H1 (cell line): Measurements from ENCODE around the gene ERAP2. TPM values are rescaled to one million over a fixed set of nuclear protein-coding genes. Genes with fewer than 3 reads are reported as not detected.

Source experiments
- CEBPB ChIP-seq: IDR thresholded peaks from 2 replicates; pipeline ENCODE4 v1.6.1; 2012; ENCODE audit warnings: low read depth, low read length
- CHD7 ChIP-seq: fragments of 300-600 bp; sonication (generic); IDR thresholded peaks from 2 replicates; pipeline ENCODE4 v1.7.1; 2012; ENCODE audit warnings: low read length, moderate library complexity, mild to moderate bottlenecking, inconsistent platforms; ENCODE audit not compliant: insufficient replicate concordance
- polyA plus RNA-seq, 7 experiments: library from polyadenylated mRNA; depleted of rRNA in 3 of 7; stranded (reverse) in 5 of 7; unstranded in 2 of 7; fragments of >200 nt in 5 of 7; fragments of 200-250 nt in 2 of 7; gene quantifications; 1 replicate in 5 of 7; 2 replicates in 1 of 7; 4 replicates in 1 of 7; pipeline versions ENCODE4 v1.2.1 to v1.2.3, GENCODE V29; 2011 to 2013; ENCODE audit warnings: missing spikeins in 2 of 7, mixed read lengths in 2 of 7
- total RNA-seq: library from RNA; stranded (reverse); fragmentation: NEBNext Ultra II Directional; extraction: Animal tissue kit (Norgen Biotek cat#: 25700); gene quantifications from 2 replicates; pipeline ENCODE4 v1.2.1, GENCODE V29; 2021

ERAP2 gene
- total and polyA plus RNA-seq, 2 of the 8 experiments (the other 6 are each of a cell fraction or from before 2014, with no cell fraction given), result 0.14 TPM; not detected in 1

GRCh38 chr5:96844481-96844990, 31.8 kb upstream of the ERAP2 start (continued):
- TF ChIP-seq CHD7, result no peak
- no peak for TF ChIP-seq CEBPB
